ENCODE data around the gene NHSL2.

GRCh38 chrX:71993371-71993770 lies 82.7 kb downstream of the NHSL2 start:
- TF ChIP-seq CTCF (IDR thresholded peaks at IDR 0.05; ENCODE audit: low read depth, low read length) (no peak), POLR2A (IDR thresholded peaks at IDR 0.05; ENCODE audit: extremely low read depth, insufficient read length) (no peak), MAX (IDR thresholded peaks at IDR 0.05; ENCODE audit: low read depth, low read length) (no peak)

Data from NB4 (cell line).